Left lung (tissue), 10 donors: ENCODE measurements around the gene BRSK2. TPM values are rescaled to one million over a fixed set of nuclear protein-coding genes. Genes with fewer than 3 reads are reported as not detected.

ENCODE experiments used
- ATAC-seq: fragments of 200-7000 bp; cut with Tn5 transposase; one replicate; pipeline ENCODE4 v1.9.1; 2020; ENCODE audit warnings: moderate library complexity
- DNase-seq, 4 donors: peaks; one replicate each; pipeline ENCODE4 v3.0.0-alpha.2; 2013 to 2020
- H3K27ac ChIP-seq, 2 donors: fragments of 200-600 bp; sonication (generic) in 1 of 2; one replicate each; pipeline versions ENCODE4 v1.5.0 to v1.8.0; 2020 to 2021
- H3K27me3 ChIP-seq, 2 donors: fragments of 200-600 bp; sonication (generic) in 1 of 2; one replicate each; pipeline versions ENCODE4 v1.5.0 to v1.8.0; 2020 to 2021
- H3K36me3 ChIP-seq, 2 donors: fragments of 200-600 bp; sonication (generic) in 1 of 2; one replicate each; pipeline versions ENCODE4 v1.5.0 to v1.8.0; 2020 to 2021
- H3K4me1 ChIP-seq, 2 donors: fragments of 200-600 bp; one replicate each; pipeline ENCODE4 v1.8.0; 2021
- H3K4me3 ChIP-seq, 2 donors: fragments of 200-600 bp; sonication (generic) in 1 of 2; one replicate each; pipeline versions ENCODE4 v1.5.0 to v1.8.0; 2020 to 2021; ENCODE audit warnings: mild to moderate bottlenecking in 1 of 2
- H3K9me3 ChIP-seq, 2 donors: fragments of 200-600 bp; sonication (generic) in 1 of 2; one replicate each; pipeline versions ENCODE4 v1.5.0 to v1.8.0; 2020 to 2021
- CTCF ChIP-seq, 2 donors: fragments of 200-600 bp; sonication (generic) in 1 of 2; IDR thresholded peaks; one replicate each; pipeline versions ENCODE4 v1.5.0 to v1.8.0; 2021; ENCODE audit warnings: antibody characterized with exemption in 2 of 2
- intact Hi-C, 2 donors: fragments of 100-400 bp; cut with DNase I; formaldehyde crosslinking; loops; one replicate each; pipeline versions ENCODE4 v1.11.2 to v1.14.2; 2022
- polyA plus RNA-seq, 6 donors: library from polyadenylated mRNA; unstranded; fragments of 120-200 nt; gene quantifications; one replicate each; pipeline ENCODE4 v1.2.1, GENCODE V29; 2013; ENCODE audit not compliant: insufficient read length in 6 of 6
- total RNA-seq, 2 donors: library from RNA; stranded (reverse); fragmentation: NEBNext Ultra II Directional; extraction: Animal tissue kit (Norgen Biotek cat#: 25700); gene quantifications; one replicate each; pipeline ENCODE4 v1.2.1, GENCODE V29; 2021
- donor health status: DM: no; HTN: yes; CAD: no.
- donor health status: DM: no; HTN: no; CAD: no.

The BRSK2 gene
- total and polyA plus RNA-seq, 8 donors: 0.13 to 1.1 (median 0.69) TPM

- Histone ChIP-seq H3K9me3 (no peaks in the 10 kb centered on the region), H3K4me1 (no peaks in the 10 kb centered on the region), H3K36me3 (no peaks in the 10 kb centered on the region), H3K27ac (no peak overlapping the region), H3K4me3 (no peak overlapping the region), H3K27me3 (peaks cover 0 to 50% of the 10 kb centered on the region in 2 donors)
- DNase-seq (peak in 1 of 4 donors; percentile 58), ATAC-seq (no peak)
- intact Hi-C loops: no loop called here
- TF ChIP-seq CTCF (IDR thresholded peaks at IDR 0.05): no peak
Measured at GRCh38 chr11:1377231-1377780, 12.4 kb upstream of the BRSK2 start.

- H3K4me3 ChIP-seq: no peak overlapping the region
- intact Hi-C loops: no loop called here
- no peak for TF ChIP-seq CTCF (IDR thresholded peaks at IDR 0.05)
- peaks cover 0 to 53% of the 10 kb centered on the region in 2 donors for H3K27me3 ChIP-seq
- no peak overlapping the region for H3K27ac ChIP-seq
- no peaks in the 10 kb centered on the region for H3K9me3 ChIP-seq
- ATAC-seq (no peak), DNase-seq (peak in 1 of 4 donors; percentile 42)
- peaks cover 0 to 13% of the 10 kb centered on the region in 2 donors for H3K4me1 ChIP-seq
- no peaks in the 10 kb centered on the region for H3K36me3 ChIP-seq
Measured at GRCh38 chr11:1381793-1382425, 7.8 kb upstream of the BRSK2 start.

GRCh38 chr11:1382429-1382828 lies 7.3 kb upstream of the BRSK2 start:
- no peak overlapping the region for H3K27ac ChIP-seq
- TF ChIP-seq CTCF (IDR thresholded peaks at IDR 0.05): no peak
- ATAC-seq: no peak
- peaks cover 0 to 13% of the 10 kb centered on the region in 2 donors for H3K4me1 ChIP-seq
- H3K27me3 ChIP-seq: peaks cover 0 to 52% of the 10 kb centered on the region in 2 donors
- H3K9me3 ChIP-seq: no peaks in the 10 kb centered on the region
- peak overlapping the region in 1 of 2 donors; percentile 58 for H3K4me3 ChIP-seq
- intact Hi-C loops: no loop called here
- peak in 1 of 4 donors; percentile 72 for DNase-seq
- no peaks in the 10 kb centered on the region for H3K36me3 ChIP-seq

GRCh38 chr11:1382831-1383607 lies 6.7 kb upstream of the BRSK2 start:
- intact Hi-C loops: no loop called here
- Histone ChIP-seq H3K4me3 (peak overlapping the region; percentile 41 to 58), H3K27me3 (peaks cover 0 to 57% of the 10 kb centered on the region in 2 donors), H3K36me3 (no peaks in the 10 kb centered on the region), H3K4me1 (peaks cover 0 to 13% of the 10 kb centered on the region in 2 donors), H3K27ac (peak overlapping the region in 1 of 2 donors; percentile 63), H3K9me3 (no peaks in the 10 kb centered on the region)
- peak; percentile 36 to 94 (median 82) for DNase-seq
- peak; percentile 91 for ATAC-seq
- no peak for TF ChIP-seq CTCF (IDR thresholded peaks at IDR 0.05)
